IMR-90 (cell line): ENCODE data around the gene IMPG2. TPM values are rescaled to one million over a fixed set of nuclear protein-coding genes. Genes with fewer than 3 reads are reported as not detected.

ENCODE experiments used
- ATAC-seq: fragments of 200-7000 bp; cut with Tn5 transposase; 2 replicates; pipeline ENCODE4 v1.9.1; 2020; ENCODE audit warnings: low read depth, mild to moderate bottlenecking, moderate library complexity
- BruUV-seq: library from RNA; stranded (reverse); fragments of 400-500 nt; replicated peaks from 2 replicates; lab custom pipeline; 2021; lab: Mats Ljungman, UMichigan
- CTCF ChIA-PET: fragments of 300-600 bp; formaldehyde crosslinking; extraction: SDS; loops from one replicate; lab custom pipeline; 2021; ENCODE audit warnings: antibody characterized with exemption; lab: Yijun Ruan, JAX
- POLR2A ChIA-PET: fragments of 300-600 bp; sonication (Branson Sonifier 250); formaldehyde crosslinking; loops from one replicate; lab custom pipeline; 2022; ENCODE audit warnings: antibody characterized with exemption; ENCODE audit not compliant: unreplicated experiment; lab: Charles Lee
- DNase-seq: peaks from one replicate; pipeline ENCODE4 v3.0.0; 2013
- H2AFZ ChIP-seq: replicated peaks from 2 replicates; pipeline ENCODE3; 2013; ENCODE audit warnings: low read length, mild to moderate bottlenecking; ENCODE audit not compliant: poor library complexity
- H2AK5ac ChIP-seq: 2 replicates; pipeline ENCODE4 v1.6.1; 2013; ENCODE audit warnings: low read depth, low read length, inconsistent platforms
- H2AK9ac ChIP-seq: replicated peaks from 2 replicates; pipeline ENCODE3; 2013; ENCODE audit warnings: mild to moderate bottlenecking, low read depth, low read length, moderate library complexity; ENCODE audit not compliant: poor library complexity
- H2BK120ac ChIP-seq: 2 replicates; pipeline ENCODE4 v1.6.1; 2013; ENCODE audit warnings: low read depth, low read length, inconsistent platforms
- H2BK15ac ChIP-seq: 3 replicates; pipeline ENCODE4 v1.6.1; 2013; ENCODE audit warnings: low read depth, low read length, inconsistent platforms
- H2BK20ac ChIP-seq: 2 replicates; pipeline ENCODE4 v1.6.1; 2013; ENCODE audit warnings: low read depth, mild to moderate bottlenecking, inconsistent platforms, low read length, moderate library complexity
- H2BK5ac ChIP-seq: 2 replicates; pipeline ENCODE4 v1.6.1; 2013; ENCODE audit warnings: mild to moderate bottlenecking, low read depth, low read length, inconsistent platforms; ENCODE audit not compliant: poor library complexity, severe bottlenecking
- H3K14ac ChIP-seq: replicated peaks from 2 replicates; pipeline ENCODE4 v1.6.1; 2013; ENCODE audit warnings: low read depth, low read length, inconsistent platforms
- H3K18ac ChIP-seq: 2 replicates; pipeline ENCODE4 v1.6.1; 2013; ENCODE audit warnings: low read depth, low read length, control low read depth
- H3K23ac ChIP-seq: 2 replicates; pipeline ENCODE4 v1.6.1; 2013; ENCODE audit warnings: low read depth, low read length, inconsistent platforms
- H3K27ac ChIP-seq: 2 replicates; pipeline ENCODE4 v1.5.1; 2013; ENCODE audit warnings: mild to moderate bottlenecking, control low read depth, low read length; ENCODE audit not compliant: insufficient read depth
- H3K27me3 ChIP-seq: 2 replicates; pipeline ENCODE4 v1.6.1; 2013; ENCODE audit warnings: low read length; ENCODE audit not compliant: control insufficient read depth, insufficient read depth
- H3K36me3 ChIP-seq: 2 replicates; pipeline ENCODE4 v1.6.1; 2013; ENCODE audit warnings: low read length, mixed read lengths; ENCODE audit not compliant: control insufficient read depth, insufficient read depth
- H3K4ac ChIP-seq: 2 replicates; pipeline ENCODE4 v1.6.1; 2013; ENCODE audit warnings: low read depth, low read length, inconsistent platforms
- H3K4me1 ChIP-seq: 2 replicates; pipeline ENCODE4 v1.6.1; 2013; ENCODE audit warnings: low read length, mixed read lengths; ENCODE audit not compliant: control insufficient read depth, insufficient read depth
- H3K4me2 ChIP-seq: 2 replicates; pipeline ENCODE4 v1.6.1; 2013; ENCODE audit warnings: low read depth, mild to moderate bottlenecking, control low read depth, low read length, moderate library complexity
- H3K4me3 ChIP-seq: 2 replicates; pipeline ENCODE4 v1.5.1; 2013; ENCODE audit warnings: low read depth, mild to moderate bottlenecking, control low read depth, low read length, moderate library complexity; ENCODE audit not compliant: insufficient read depth
- H3K56ac ChIP-seq: 2 replicates; pipeline ENCODE4 v1.6.1; 2013; ENCODE audit warnings: low read length, inconsistent platforms; ENCODE audit not compliant: insufficient read depth; ENCODE audit errors: extremely low read depth
- H3K79me1 ChIP-seq, 2 experiments: 2 replicates each; pipeline ENCODE4 v1.6.1; 2013; ENCODE audit warnings: low read length in 2 of 2, inconsistent platforms in 1 of 2, low read depth in 1 of 2
- H3K9ac ChIP-seq: 2 replicates; pipeline ENCODE4 v1.6.1; 2013; ENCODE audit warnings: low read depth, low read length, control low read depth
- H3K9me1 ChIP-seq: 2 replicates; pipeline ENCODE4 v1.6.1; 2013; ENCODE audit warnings: low read length, inconsistent platforms; ENCODE audit not compliant: insufficient read depth
- H3K9me3 ChIP-seq: 2 replicates; pipeline ENCODE4 v1.6.1; 2013; ENCODE audit warnings: low read length; ENCODE audit not compliant: control insufficient read depth, insufficient read depth
- H4K20me1 ChIP-seq: 2 replicates; pipeline ENCODE4 v1.6.1; 2013; ENCODE audit warnings: low read length, inconsistent platforms; ENCODE audit not compliant: insufficient read depth
- H4K5ac ChIP-seq: 2 replicates; pipeline ENCODE4 v1.6.1; 2013; ENCODE audit warnings: mild to moderate bottlenecking, low read depth, low read length, control low read depth
- H4K8ac ChIP-seq, 2 experiments: 2 replicates each; pipeline ENCODE4 v1.6.1; 2013; ENCODE audit warnings: low read depth in 2 of 2, low read length in 2 of 2, control low read depth in 1 of 2, inconsistent platforms in 1 of 2
- H4K91ac ChIP-seq: 2 replicates; pipeline ENCODE4 v1.6.1; 2013; ENCODE audit warnings: low read depth, low read length, inconsistent platforms; ENCODE audit not compliant: insufficient read depth
- CHD1 ChIP-seq: IDR thresholded peaks from 2 replicates; pipeline ENCODE4 v1.6.1; 2012; ENCODE audit warnings: low read depth, low read length, improper control_type of control experiment
- CTCF ChIP-seq: conservative IDR thresholded peaks from 2 replicates; pipeline ENCODE4 v1.5.1; 2012; ENCODE audit warnings: mild to moderate bottlenecking, low read depth, low read length, improper control_type of control experiment
- ELK1 ChIP-seq: fragments of 150-350 bp; IDR thresholded peaks from 2 replicates; pipeline ENCODE4 v1.6.1; 2016; ENCODE audit warnings: low read depth, mild to moderate bottlenecking, low read length, moderate library complexity, borderline replicate concordance
- FOS ChIP-seq: fragments of 150-350 bp; IDR thresholded peaks from 2 replicates; pipeline ENCODE4 v1.6.1; 2016; ENCODE audit warnings: low read depth, low read length
- MAFK ChIP-seq: IDR thresholded peaks from 2 replicates; pipeline ENCODE4 v1.6.1; 2012; ENCODE audit warnings: low read depth, low read length, improper control_type of control experiment
- POLR2A ChIP-seq: IDR thresholded peaks from 2 replicates; pipeline ENCODE4 v1.6.1; 2012; ENCODE audit warnings: mild to moderate bottlenecking, low read depth, low read length
- RAD21 ChIP-seq: IDR thresholded peaks from 2 replicates; pipeline ENCODE4 v1.6.1; 2012; ENCODE audit warnings: low read length, improper control_type of control experiment
- RCOR1 ChIP-seq: IDR thresholded peaks from 2 replicates; pipeline ENCODE4 v1.6.1; 2012; ENCODE audit warnings: mild to moderate bottlenecking, low read length, improper control_type of control experiment; ENCODE audit not compliant: insufficient replicate concordance
- RFX5 ChIP-seq: IDR thresholded peaks from 2 replicates; pipeline ENCODE4 v1.8.0; 2012; ENCODE audit warnings: low read depth, mild to moderate bottlenecking, low read length, moderate library complexity
- SMC3 ChIP-seq: fragments of 150-350 bp; IDR thresholded peaks from 2 replicates; pipeline ENCODE4 v1.6.1; 2016; ENCODE audit warnings: low read depth, mild to moderate bottlenecking, antibody characterized with exemption, low read length, moderate library complexity
- USF2 ChIP-seq: fragments of 150-350 bp; IDR thresholded peaks from 2 replicates; pipeline ENCODE4 v1.6.1; 2017; ENCODE audit warnings: mild to moderate bottlenecking, antibody characterized with exemption, low read length, low read depth
- WGBS, 2 experiments: methylation state at CpG; one replicate each; pipeline versions ENCODE4 v1.1.5 to v1.1.7; 2013; ENCODE audit warnings: missing lambda C conversion rate in 2 of 2; ENCODE audit not compliant: insufficient read length in 1 of 2; ENCODE audit errors: extremely low coverage in 2 of 2; 5-methylcytosine and 5-hydroxymethylcytosine counted together
- dilution Hi-C: fragments of 300-500 bp; cut with HindIII; formaldehyde crosslinking; loops from one replicate; pipeline ENCODE4 v1.14.3; 2018; ENCODE audit warnings: low sequenced_read_pairs; ENCODE audit not compliant: unreplicated experiment
- in situ Hi-C: fragments of 300-500 bp; cut with MboI; formaldehyde crosslinking; loops from 3 replicates; pipeline ENCODE4 v1.14.3; 2019; ENCODE audit warnings: low sequenced_read_pairs, inconsistent platforms, mixed read lengths
- intact Hi-C: fragments of 100-400 bp; cut with micrococcal nuclease; formaldehyde crosslinking; loops from 2 replicates; pipeline ENCODE4 v1.10.0; 2022
- polyA plus RNA-seq, 3 experiments: library from polyadenylated mRNA; depleted of rRNA; stranded (reverse); fragments of >200 nt; gene quantifications; 2 replicates each; pipeline ENCODE4 v1.2.3, GENCODE V29; 2012; ENCODE audit warnings: low replicate concordance in 1 of 3
- total RNA-seq: library from RNA; depleted of rRNA; stranded (reverse); fragments of >200 nt; gene quantifications from 2 replicates; pipeline ENCODE4 v1.2.3, GENCODE V29; 2012

Gene IMPG2
- total and polyA plus RNA-seq, 2 of the 4 experiments (the other 2 are of a cell fraction) = 0.10 to 0.18 TPM

- intact Hi-C loops (no loop called here), dilution Hi-C loops (no loop called here), in situ Hi-C loops (no loop called here)
- Histone ChIP-seq H3K4me2 (no peak overlapping the region), H2BK5ac (no peak overlapping the region), H4K20me1 (no peaks in the 10 kb centered on the region), H3K9me1 (no peaks in the 10 kb centered on the region), H2BK120ac (no peak overlapping the region), H3K9me3 (no peaks in the 10 kb centered on the region), H2AFZ (no peak overlapping the region), H3K4me3 (no peak overlapping the region), H2BK15ac (no peak overlapping the region), H3K4ac (no peak overlapping the region), H3K4me1 (no peaks in the 10 kb centered on the region), H3K56ac (no peak overlapping the region), H3K27ac (no peak overlapping the region), H3K36me3 (no peaks in the 10 kb centered on the region), H2AK5ac (no peak overlapping the region), H2BK20ac (no peak overlapping the region), H4K91ac (no peak overlapping the region), H4K5ac (no peak overlapping the region), H3K27me3 (no peaks in the 10 kb centered on the region), H3K9ac (no peak overlapping the region), H3K23ac (no peak overlapping the region), H2AK9ac (no peak overlapping the region), H4K8ac (no peak overlapping the region), H3K14ac (no peak overlapping the region), H3K79me1 (no peaks in the 10 kb centered on the region), H3K18ac (no peak overlapping the region)
- DNase-seq (no peak), ATAC-seq (no peak)
- POLR2A ChIA-PET = no interaction called here
- no TSS peak for BruUV-seq
- TF ChIP-seq ELK1 (no peak), FOS (no peak), RAD21 (no peak), CTCF (no peak), SMC3 (no peak), CHD1 (no peak), RFX5 (no peak), USF2 (no peak), MAFK (no peak), RCOR1 (no peak), POLR2A (no peak)
- WGBS, 2 experiments = 92% methylated on average over 3 of the region's 7 CpGs; no CpG with 5 or more reads in 1 of the 2 experiments
- CTCF ChIA-PET = no interaction called here
These were observed 8.8 kb upstream of the IMPG2 start for GRCh38 chr3:101329016-101329673.
